H9 (cell line): ENCODE measurements around the gene SH3GL3. TPM values are rescaled to one million over a fixed set of nuclear protein-coding genes. Genes with fewer than 3 reads are reported as not detected.

Source experiments
- DNase-seq: peaks from one replicate; pipeline ENCODE4 v3.0.0-alpha.2; 2017
- H2AFZ ChIP-seq: one replicate; pipeline ENCODE4 v1.6.1; 2013; ENCODE audit warnings: mild to moderate bottlenecking, low read length, control low read depth, moderate library complexity
- H2AK5ac ChIP-seq: 2 replicates; pipeline ENCODE4 v1.6.1; 2013; ENCODE audit warnings: low read length, control low read depth, mixed read lengths; ENCODE audit not compliant: insufficient read length
- H2BK120ac ChIP-seq: one replicate; pipeline ENCODE4 v1.6.1; 2013; ENCODE audit warnings: low read depth, mild to moderate bottlenecking, low read length, control low read depth, inconsistent platforms; ENCODE audit not compliant: poor library complexity, severe bottlenecking
- H2BK12ac ChIP-seq: 2 replicates; pipeline ENCODE4 v1.6.1; 2013; ENCODE audit warnings: low read length, control low read depth, mixed read lengths, low read depth; ENCODE audit not compliant: insufficient read length
- H2BK15ac ChIP-seq: 2 replicates; pipeline ENCODE4 v1.6.1; 2013; ENCODE audit warnings: low read depth, low read length, control low read depth
- H2BK20ac ChIP-seq: one replicate; pipeline ENCODE4 v1.6.1; 2013; ENCODE audit warnings: low read depth, mild to moderate bottlenecking, low read length, control low read depth, inconsistent platforms; ENCODE audit not compliant: poor library complexity, severe bottlenecking
- H2BK5ac ChIP-seq: 2 replicates; pipeline ENCODE4 v1.6.1; 2013; ENCODE audit warnings: low read length, control low read depth, mixed read lengths; ENCODE audit not compliant: insufficient read length
- H3K14ac ChIP-seq: 2 replicates; pipeline ENCODE4 v1.6.1; 2013; ENCODE audit warnings: low read length, control low read depth; ENCODE audit not compliant: insufficient read depth
- H3K18ac ChIP-seq: 2 replicates; pipeline ENCODE4 v1.6.1; 2013; ENCODE audit warnings: low read depth, mild to moderate bottlenecking, mixed read lengths, low read length, control low read depth; ENCODE audit not compliant: insufficient read length
- H3K23ac ChIP-seq: 2 replicates; pipeline ENCODE4 v1.6.1; 2013; ENCODE audit warnings: low read length, control low read depth, mixed read lengths, low read depth; ENCODE audit not compliant: insufficient read length
- H3K23me2 ChIP-seq: 2 replicates; pipeline ENCODE4 v1.6.1; 2013; ENCODE audit warnings: low read depth, mild to moderate bottlenecking, mixed read lengths, low read length, control low read depth; ENCODE audit not compliant: insufficient read length, poor library complexity, severe bottlenecking
- H3K27ac ChIP-seq: 2 replicates; pipeline ENCODE4 v1.5.1; 2013; ENCODE audit warnings: low read length, control low read depth, mixed read lengths, low read depth; ENCODE audit not compliant: insufficient read length
- H3K27me3 ChIP-seq: 2 replicates; pipeline ENCODE4 v1.6.1; 2013; ENCODE audit warnings: low read length, control low read depth, inconsistent platforms; ENCODE audit not compliant: insufficient read depth
- H3K4ac ChIP-seq: 2 replicates; pipeline ENCODE4 v1.6.1; 2013; ENCODE audit warnings: low read depth, mild to moderate bottlenecking, control low read depth, inconsistent platforms, low read length, moderate library complexity
- H3K4me1 ChIP-seq: 2 replicates; pipeline ENCODE4 v1.6.1; 2013; ENCODE audit warnings: low read length, control low read depth, inconsistent platforms; ENCODE audit not compliant: insufficient read depth
- H3K4me2 ChIP-seq: 2 replicates; pipeline ENCODE4 v1.6.1; 2013; ENCODE audit warnings: low read length, control low read depth, mixed read lengths; ENCODE audit not compliant: insufficient read length, insufficient read depth
- H3K56ac ChIP-seq: 2 replicates; pipeline ENCODE4 v1.6.1; 2013; ENCODE audit warnings: low read depth, mild to moderate bottlenecking, mixed read lengths, low read length, control low read depth; ENCODE audit not compliant: insufficient read length
- H3K79me1 ChIP-seq: 2 replicates; pipeline ENCODE4 v1.6.1; 2013; ENCODE audit warnings: low read depth, mild to moderate bottlenecking, moderate library complexity, low read length, control low read depth, inconsistent platforms; ENCODE audit not compliant: insufficient read depth, poor library complexity, severe bottlenecking
- H3K79me2 ChIP-seq: 2 replicates; pipeline ENCODE4 v1.6.1; 2013; ENCODE audit warnings: low read length, control low read depth, inconsistent platforms; ENCODE audit not compliant: insufficient read depth
- H3K9ac ChIP-seq: 2 replicates; pipeline ENCODE4 v1.6.1; 2013; ENCODE audit warnings: low read length, control low read depth, mixed read lengths; ENCODE audit not compliant: insufficient read length; ENCODE audit errors: extremely low read depth
- H3K9me3 ChIP-seq: one replicate; pipeline ENCODE4 v1.6.1; 2013; ENCODE audit warnings: low read depth, low read length, inconsistent platforms; ENCODE audit not compliant: control insufficient read depth
- H3T11ph ChIP-seq: one replicate; pipeline ENCODE4 v1.6.1; 2013; ENCODE audit warnings: mild to moderate bottlenecking, low read length, control low read depth, inconsistent platforms
- H4K20me1 ChIP-seq: one replicate; pipeline ENCODE4 v1.6.1; 2013; ENCODE audit not compliant: control insufficient read depth, insufficient read length, insufficient read depth
- H4K5ac ChIP-seq: 2 replicates; pipeline ENCODE4 v1.6.1; 2013; ENCODE audit warnings: low read depth, mild to moderate bottlenecking, mixed read lengths, low read length, control low read depth; ENCODE audit not compliant: insufficient read length
- H4K8ac ChIP-seq: replicated peaks from 2 replicates; pipeline ENCODE4 v1.6.1; 2013; ENCODE audit warnings: low read length, control low read depth, mixed read lengths, low read depth; ENCODE audit not compliant: insufficient read length
- H4K91ac ChIP-seq: 2 replicates; pipeline ENCODE4 v1.6.1; 2013; ENCODE audit warnings: low read depth, mild to moderate bottlenecking, moderate library complexity, mixed read lengths, low read length, control low read depth; ENCODE audit not compliant: insufficient read length
- H3K27ac Mint-ChIP-seq, 3 experiments: 2 replicates in 2 of 3; 3 replicates in 1 of 3; pipeline ENCODE4 v1.8.0; 2020 to 2021; ENCODE audit warnings: mixed read lengths in 3 of 3, mild to moderate bottlenecking in 1 of 3, moderate library complexity in 1 of 3
- H3K27me3 Mint-ChIP-seq: 2 replicates; pipeline ENCODE4 v1.8.0; 2021; ENCODE audit warnings: low read depth, mild to moderate bottlenecking, moderate library complexity, mixed read lengths
- H3K36me3 Mint-ChIP-seq, 3 experiments: 2 replicates in 2 of 3; 3 replicates in 1 of 3; pipeline ENCODE4 v1.8.0; 2020 to 2021; ENCODE audit warnings: low read depth in 3 of 3, mixed read lengths in 3 of 3; ENCODE audit not compliant: insufficient read depth in 1 of 3
- H3K4me1 Mint-ChIP-seq, 2 experiments: 2 replicates each; pipeline ENCODE4 v1.8.0; 2020; ENCODE audit warnings: mixed read lengths in 2 of 2
- H3K4me3 Mint-ChIP-seq, 2 experiments: 2 replicates in 1 of 2; 3 replicates in 1 of 2; pipeline ENCODE4 v1.8.0; 2020 to 2021; ENCODE audit warnings: mild to moderate bottlenecking in 2 of 2, mixed read lengths in 2 of 2, moderate library complexity in 1 of 2
- H3K9me3 Mint-ChIP-seq, 2 experiments: 2 replicates in 1 of 2; 3 replicates in 1 of 2; pipeline ENCODE4 v1.8.0; 2020; ENCODE audit warnings: mild to moderate bottlenecking in 2 of 2, mixed read lengths in 2 of 2, moderate library complexity in 1 of 2
- total RNA-seq: library from RNA; stranded (reverse); gene quantifications from 2 replicates; pipeline ENCODE4 v1.2.1, GENCODE V29; 2021
- TF ChIP-seq, protein P1 (sequence below): fragments of 200-600 bp; sonication (generic); conservative IDR thresholded peaks from 3 replicates; pipeline ENCODE4 v1.8.0; 2021; ENCODE audit warnings: antibody characterized with exemption, mild to moderate bottlenecking

The SH3GL3 gene
- total RNA-seq, 1 experiment from 2014 or later = 11.2 TPM

DNA sequence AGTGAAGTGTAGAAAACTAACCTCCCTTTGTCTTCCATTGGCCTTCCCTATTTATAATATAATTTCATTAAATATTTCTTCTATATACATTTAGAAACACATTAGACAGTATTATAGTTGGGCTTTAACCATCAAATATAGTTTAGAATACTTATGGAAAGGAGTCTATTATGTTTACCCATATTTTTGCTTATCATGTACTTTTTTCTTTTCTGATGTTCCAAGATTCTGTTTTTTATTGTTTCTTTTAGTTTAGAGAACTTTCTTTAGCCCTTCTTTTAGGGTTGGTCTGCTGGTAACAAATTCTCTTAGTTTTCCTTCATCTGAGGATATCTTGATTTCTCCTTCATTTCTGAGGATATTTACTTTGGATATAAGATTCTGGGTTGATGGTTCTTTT, 23.7 kb downstream of the SH3GL3 start:
- Histone ChIP-seq H4K20me1 (no peaks in the 10 kb centered on the region), H2BK12ac (no peak overlapping the region), H3K9ac (no peak overlapping the region), H2BK15ac (no peak overlapping the region), H3K27me3 (no peaks in the 10 kb centered on the region), H4K91ac (no peak overlapping the region), H2AK5ac (no peak overlapping the region), H2BK5ac (no peak overlapping the region), H3K4me2 (no peak overlapping the region), H3K9me3 (no peaks in the 10 kb centered on the region), H2BK20ac (no peak overlapping the region), H2AFZ (no peak overlapping the region), H3K79me2 (no peaks in the 10 kb centered on the region), H3K23ac (no peak overlapping the region), H3K14ac (no peak overlapping the region), H2BK120ac (no peak overlapping the region), H3K18ac (no peak overlapping the region), H3K56ac (no peak overlapping the region), H3K23me2 (no peaks in the 10 kb centered on the region), H3K27ac (no peak overlapping the region), H4K5ac (no peak overlapping the region), H3K4ac (no peak overlapping the region), H4K8ac (no peak overlapping the region), H3K79me1 (no peaks in the 10 kb centered on the region), H3T11ph (no peak overlapping the region), H3K4me1 (peaks cover 2% of the 10 kb centered on the region)
- H3K36me3 Mint-ChIP-seq = peaks cover 0 to 7% (median 1%) of the 10 kb centered on the region in 3 experiments; a peak in 1 of 7 replicates
- TF ChIP-seq, protein P1, sequence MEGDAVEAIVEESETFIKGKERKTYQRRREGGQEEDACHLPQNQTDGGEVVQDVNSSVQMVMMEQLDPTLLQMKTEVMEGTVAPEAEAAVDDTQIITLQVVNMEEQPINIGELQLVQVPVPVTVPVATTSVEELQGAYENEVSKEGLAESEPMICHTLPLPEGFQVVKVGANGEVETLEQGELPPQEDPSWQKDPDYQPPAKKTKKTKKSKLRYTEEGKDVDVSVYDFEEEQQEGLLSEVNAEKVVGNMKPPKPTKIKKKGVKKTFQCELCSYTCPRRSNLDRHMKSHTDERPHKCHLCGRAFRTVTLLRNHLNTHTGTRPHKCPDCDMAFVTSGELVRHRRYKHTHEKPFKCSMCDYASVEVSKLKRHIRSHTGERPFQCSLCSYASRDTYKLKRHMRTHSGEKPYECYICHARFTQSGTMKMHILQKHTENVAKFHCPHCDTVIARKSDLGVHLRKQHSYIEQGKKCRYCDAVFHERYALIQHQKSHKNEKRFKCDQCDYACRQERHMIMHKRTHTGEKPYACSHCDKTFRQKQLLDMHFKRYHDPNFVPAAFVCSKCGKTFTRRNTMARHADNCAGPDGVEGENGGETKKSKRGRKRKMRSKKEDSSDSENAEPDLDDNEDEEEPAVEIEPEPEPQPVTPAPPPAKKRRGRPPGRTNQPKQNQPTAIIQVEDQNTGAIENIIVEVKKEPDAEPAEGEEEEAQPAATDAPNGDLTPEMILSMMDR = no peak
- no peaks in the 10 kb centered on the region for H3K27me3 Mint-ChIP-seq
- H3K4me3 Mint-ChIP-seq = no peak overlapping the region
- H3K9me3 Mint-ChIP-seq = peaks cover 0 to 2% of the 10 kb centered on the region in 2 experiments; a peak in 2 of 5 replicates
- H3K4me1 Mint-ChIP-seq = peaks cover 13 to 17% of the 10 kb centered on the region in 2 experiments
- peak overlapping the region in 1 of 3 experiments; percentile 30; a peak in 1 of 7 replicates for H3K27ac Mint-ChIP-seq
- DNase-seq = no peak
